SK-N-MC (cell line): ENCODE results near the gene KLF3.

Source experiments
- DNase-seq: peaks from one replicate; pipeline ENCODE4 v3.0.0-alpha.2; 2011; ENCODE audit warnings: low read depth, low spot score
- H3K27ac ChIP-seq: fragments of 200-600 bp; sonication (generic); 2 replicates; pipeline ENCODE4 v1.5.1; 2016; ENCODE audit warnings: mixed run types
- H3K36me3 ChIP-seq: fragments of 200-600 bp; sonication (generic); 2 replicates; pipeline ENCODE4 v1.6.1; 2017; ENCODE audit warnings: antibody characterized with exemption, low read length, mixed read lengths; ENCODE audit not compliant: insufficient read depth
- H3K4me3 ChIP-seq: fragments of 200-600 bp; sonication (generic); 2 replicates; pipeline ENCODE4 v1.5.1; 2016
- H3K9ac ChIP-seq: fragments of 200-600 bp; sonication (generic); 2 replicates; pipeline ENCODE4 v1.8.0; 2017; ENCODE audit warnings: mixed run types, mixed read lengths; ENCODE audit not compliant: insufficient read length
- H3K9me3 ChIP-seq: fragments of 200-600 bp; sonication (generic); 2 replicates; pipeline ENCODE4 v1.6.1; 2017; ENCODE audit warnings: low read depth, mild to moderate bottlenecking, antibody characterized with exemption, low read length, moderate library complexity, mixed read lengths
- EZH2 ChIP-seq: fragments of 200-600 bp; sonication (generic); IDR thresholded peaks from one replicate; pipeline ENCODE4 v1.6.1; 2017; ENCODE audit warnings: antibody characterized with exemption
- FOXP2 ChIP-seq: optimal IDR thresholded peaks from 2 replicates; pipeline ENCODE3; 2011; ENCODE audit warnings: mild to moderate bottlenecking, moderate library complexity; ENCODE audit not compliant: insufficient read depth; ENCODE audit errors: extremely low read length, control extremely low read depth
- POLR2AphosphoS5 ChIP-seq: IDR thresholded peaks from 2 replicates; pipeline ENCODE4 v1.6.1; 2012; ENCODE audit warnings: mild to moderate bottlenecking, low read depth, low read length, borderline replicate concordance

The KLF3 gene

GRCh38 chr4:38694330-38694729 lies 30.3 kb downstream of the KLF3 start:
- peaks cover 66% of the 10 kb centered on the region for H3K36me3 ChIP-seq
- H3K4me3 ChIP-seq: no peak overlapping the region
- no peaks in the 10 kb centered on the region for H3K9me3 ChIP-seq
- DNase-seq: no peak
- H3K9ac ChIP-seq: no peak overlapping the region
- TF ChIP-seq EZH2: no peak
- TF ChIP-seq FOXP2: no peak
- no peak for TF ChIP-seq POLR2AphosphoS5
- H3K27ac ChIP-seq: no peak overlapping the region

DNA sequence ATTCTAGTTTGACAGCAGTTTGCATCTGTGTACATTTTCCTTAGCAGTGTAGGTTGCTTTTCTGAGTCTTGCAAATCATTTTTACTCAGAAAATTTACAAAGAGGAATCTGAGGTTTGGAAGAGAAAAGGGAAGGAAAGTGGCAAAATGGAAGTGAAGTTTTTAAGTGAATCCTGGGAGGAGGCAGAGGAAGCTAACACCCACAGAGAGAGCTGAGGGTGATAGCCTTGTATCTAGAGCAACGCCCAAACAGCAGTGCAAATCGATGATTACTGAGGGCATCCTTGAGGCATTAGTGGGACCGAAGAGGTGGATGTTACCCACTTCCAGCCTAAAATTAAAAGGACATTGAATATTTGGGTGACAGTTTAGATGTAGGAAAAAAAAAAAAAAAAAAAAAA lies 31.8 kb downstream of the KLF3 start:
- Histone ChIP-seq H3K9me3 (no peaks in the 10 kb centered on the region), H3K27ac (no peak overlapping the region), H3K36me3 (peaks cover 51% of the 10 kb centered on the region), H3K4me3 (no peak overlapping the region), H3K9ac (no peak overlapping the region)
- DNase-seq: no peak
- TF ChIP-seq FOXP2: no peak
- TF ChIP-seq POLR2AphosphoS5: no peak
- TF ChIP-seq EZH2: no peak

- no peak for DNase-seq
- no peaks in the 10 kb centered on the region for H3K9me3 ChIP-seq
- TF ChIP-seq POLR2AphosphoS5 (no peak), FOXP2 (no peak), EZH2 (no peak)
- no peak overlapping the region for H3K27ac ChIP-seq
- H3K36me3 ChIP-seq: peaks cover 45% of the 10 kb centered on the region
- no peak overlapping the region for H3K4me3 ChIP-seq
- no peak overlapping the region for H3K9ac ChIP-seq
These were observed 32.7 kb downstream of the KLF3 start for GRCh38 chr4:38696697-38697096.

DNA sequence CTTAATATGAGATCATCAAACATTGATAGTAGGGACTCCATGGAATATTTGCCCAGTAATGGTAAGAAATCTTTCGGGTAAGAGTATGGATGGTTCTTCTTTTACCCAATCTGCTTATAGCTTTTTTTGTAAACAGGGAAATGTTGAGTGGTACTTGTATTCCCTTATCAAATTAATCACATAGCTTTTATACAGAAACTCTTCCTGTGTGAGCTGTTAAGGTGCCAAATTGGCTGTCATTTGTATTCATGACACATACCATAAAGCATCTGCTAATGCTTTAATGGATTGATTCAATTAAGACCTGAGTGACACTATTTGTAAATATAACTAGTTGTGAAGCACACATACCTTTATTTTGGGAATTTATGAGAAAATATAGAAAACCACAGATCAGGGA lies 34.2 kb downstream of the KLF3 start:
- Histone ChIP-seq H3K9me3 (no peaks in the 10 kb centered on the region), H3K27ac (no peak overlapping the region), H3K9ac (no peak overlapping the region), H3K36me3 (peaks cover 39% of the 10 kb centered on the region), H3K4me3 (no peak overlapping the region)
- TF ChIP-seq FOXP2 (no peak), POLR2AphosphoS5 (no peak), EZH2 (no peak)
- no peak for DNase-seq

DNA sequence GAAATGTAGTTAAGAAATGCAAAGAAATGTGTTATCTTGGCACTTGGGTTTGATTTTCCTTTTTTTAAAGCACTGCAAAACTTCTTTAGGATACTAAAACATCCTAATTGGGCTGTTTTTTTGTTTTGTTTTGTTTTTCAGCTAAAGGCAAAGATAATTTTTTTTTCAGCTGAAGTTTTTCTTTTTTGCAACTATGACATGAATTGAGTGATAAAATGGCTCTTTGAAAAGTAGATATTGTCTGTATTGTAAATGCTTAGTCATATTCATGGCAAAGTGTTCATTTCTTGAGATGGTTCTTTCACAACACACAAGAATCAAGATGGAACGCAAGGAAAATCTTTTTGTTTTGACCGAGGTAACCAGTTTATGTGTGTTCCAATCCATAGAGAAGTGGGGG lies 35.1 kb downstream of the KLF3 start:
- DNase-seq: no peak
- Histone ChIP-seq H3K27ac (no peak overlapping the region), H3K9ac (no peak overlapping the region), H3K4me3 (no peak overlapping the region), H3K9me3 (no peaks in the 10 kb centered on the region), H3K36me3 (peaks cover 30% of the 10 kb centered on the region)
- TF ChIP-seq FOXP2: no peak
- TF ChIP-seq POLR2AphosphoS5: no peak
- no peak for TF ChIP-seq EZH2

GRCh38 chr4:38703635-38704034 lies 39.6 kb downstream of the KLF3 start:
- no peaks in the 10 kb centered on the region for H3K36me3 ChIP-seq
- H3K27ac ChIP-seq: no peak overlapping the region
- no peak overlapping the region for H3K4me3 ChIP-seq
- TF ChIP-seq POLR2AphosphoS5: no peak
- no peak for TF ChIP-seq EZH2
- no peak for TF ChIP-seq FOXP2
- no peak for DNase-seq
- no peak overlapping the region for H3K9ac ChIP-seq
- H3K9me3 ChIP-seq: no peaks in the 10 kb centered on the region

GRCh38 chr4:38704622-38705154 lies 40.7 kb downstream of the KLF3 start:
- Histone ChIP-seq H3K9ac (no peak overlapping the region), H3K4me3 (no peak overlapping the region), H3K36me3 (no peaks in the 10 kb centered on the region), H3K9me3 (no peaks in the 10 kb centered on the region), H3K27ac (no peak overlapping the region)
- DNase-seq: no peak
- TF ChIP-seq EZH2 (no peak), POLR2AphosphoS5 (no peak), FOXP2 (no peak)

DNA sequence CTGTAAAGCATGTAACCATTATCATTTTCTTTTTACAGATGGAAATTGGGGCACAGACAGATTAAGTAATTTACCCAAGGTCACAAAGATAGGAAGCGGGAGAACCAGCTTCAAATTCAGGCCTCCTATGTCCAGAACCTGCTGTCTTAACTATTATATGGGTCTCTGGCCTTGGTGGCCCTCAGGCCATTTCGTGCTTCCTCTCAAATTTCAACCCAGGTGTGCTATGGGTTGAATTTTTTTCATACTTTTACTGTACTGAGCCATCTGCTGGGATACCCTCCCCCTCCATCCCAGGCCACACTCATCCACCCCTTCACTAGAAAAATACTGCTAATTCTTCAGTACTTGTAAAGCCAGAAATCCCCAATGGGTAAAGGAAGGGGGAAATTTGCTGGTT lies 42.3 kb downstream of the KLF3 start:
- H3K9ac ChIP-seq: no peak overlapping the region

DNA sequence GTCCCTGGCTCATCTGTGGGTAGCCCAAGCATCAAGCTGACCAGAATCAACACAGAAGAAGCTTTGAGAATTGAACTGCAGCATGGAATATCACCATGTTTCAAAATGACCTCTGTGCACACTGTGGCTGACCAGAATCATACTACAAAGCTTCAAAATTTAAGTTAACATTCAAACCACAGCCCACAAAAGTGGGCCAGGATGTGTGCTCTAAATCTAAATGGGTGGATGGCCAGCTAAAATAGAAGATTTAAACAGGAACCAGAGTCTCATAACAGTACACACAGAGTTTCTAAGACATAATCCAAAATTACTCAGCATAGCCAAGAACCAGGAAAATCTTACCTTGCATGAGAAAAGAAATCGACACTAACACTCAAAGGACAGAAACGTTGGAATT lies 46.1 kb downstream of the KLF3 start:
- Histone ChIP-seq H3K9ac (no peak overlapping the region), H3K4me3 (no peak overlapping the region), H3K36me3 (no peaks in the 10 kb centered on the region), H3K27ac (no peak overlapping the region), H3K9me3 (no peaks in the 10 kb centered on the region)
- DNase-seq: no peak
- no peak for TF ChIP-seq EZH2
- TF ChIP-seq POLR2AphosphoS5: no peak
- TF ChIP-seq FOXP2: no peak

More for the DNA sequence above, 42.3 kb downstream of the KLF3 start:
- no peaks in the 10 kb centered on the region for H3K36me3 ChIP-seq
- no peaks in the 10 kb centered on the region for H3K9me3 ChIP-seq
- TF ChIP-seq FOXP2: no peak
- no peak for TF ChIP-seq EZH2
- TF ChIP-seq POLR2AphosphoS5: no peak
- no peak for DNase-seq
- H3K27ac ChIP-seq: no peak overlapping the region
- no peak overlapping the region for H3K4me3 ChIP-seq

GRCh38 chr4:38711066-38711465 lies 47.1 kb downstream of the KLF3 start:
- Histone ChIP-seq H3K4me3 (no peak overlapping the region), H3K27ac (no peak overlapping the region), H3K36me3 (no peaks in the 10 kb centered on the region), H3K9me3 (no peaks in the 10 kb centered on the region), H3K9ac (no peak overlapping the region)
- TF ChIP-seq FOXP2: no peak
- no peak for TF ChIP-seq POLR2AphosphoS5
- no peak for TF ChIP-seq EZH2
- no peak for DNase-seq
